ENCODE measurements around the gene GDAP1L1. TPM values are rescaled to one million over a fixed set of nuclear protein-coding genes. Genes with fewer than 3 reads are reported as not detected.
"Not testable (repeated sequence)": the region's sequence is repeated elsewhere in the genome, so short reads cannot be mapped to it uniquely, and the experiment has no call there.

GDAP1L1 gene
- polyA plus RNA-seq, 1 experiment: not detected

GRCh38 chr20:44223721-44224120 is 23.4 kb upstream of the GDAP1L1 start:
- TF ChIP-seq CTCF (IDR thresholded peaks at IDR 0.05; ENCODE audit: insufficient read depth, low read depth, low read length): no peak
- H3K36me3 ChIP-seq (ENCODE audit: control insufficient read depth, insufficient read depth, low read length): no peaks in the 10 kb centered on the region
- CTCF ChIA-PET: interaction anchor here (0.6 to 3.4 kb wide), 5 partner anchors 9 to 388 kb away, joined by 4 to 14 read pairs (median 6); partner anchors contain the start of gene FITM2
- no peak overlapping the region for H3K4me3 ChIP-seq (ENCODE audit: low read depth, low read length)
- H3K27me3 ChIP-seq (ENCODE audit: control insufficient read depth, insufficient read depth, low read length): no peaks in the 10 kb centered on the region
- no peak for DNase-seq (ENCODE audit: low read depth)
- POLR2A ChIA-PET: no interaction called here

GRCh38 chr20:44224637-44225036 is 22.5 kb upstream of the GDAP1L1 start:
- POLR2A ChIA-PET: no interaction called here

GRCh38 chr20:44228465-44229258 is 18.4 kb upstream of the GDAP1L1 start:
- no peak for TF ChIP-seq CTCF (IDR thresholded peaks at IDR 0.05; ENCODE audit: insufficient read depth, low read depth, low read length)
- H3K36me3 ChIP-seq (ENCODE audit: control insufficient read depth, insufficient read depth, low read length): no peaks in the 10 kb centered on the region
- ChIA-PET CTCF (interaction anchor here (0.7 to 1.1 kb wide), 4 partner anchors 10 to 96 kb away, joined by 3 read pairs; no protein-coding TSS in a partner anchor), POLR2A (no interaction called here)
- DNase-seq (ENCODE audit: low read depth): no peak
- H3K4me3 ChIP-seq (ENCODE audit: low read depth, low read length): no peak overlapping the region
- no peaks in the 10 kb centered on the region for H3K27me3 ChIP-seq (ENCODE audit: control insufficient read depth, insufficient read depth, low read length)

More at GRCh38 chr20:44224637-44225036, 22.5 kb upstream of the GDAP1L1 start:
- H3K36me3 ChIP-seq (ENCODE audit: control insufficient read depth, insufficient read depth, low read length): no peaks in the 10 kb centered on the region
- CTCF ChIA-PET: interaction anchor here (1.4 to 3.4 kb wide), 4 partner anchors 7 to 87 kb away, joined by 4 to 14 read pairs (median 6); partner anchors contain the start of gene FITM2
- DNase-seq (ENCODE audit: low read depth): no peak
- H3K27me3 ChIP-seq (ENCODE audit: control insufficient read depth, insufficient read depth, low read length): no peaks in the 10 kb centered on the region
- no peak for TF ChIP-seq CTCF (IDR thresholded peaks at IDR 0.05; ENCODE audit: insufficient read depth, low read depth, low read length)
- no peak overlapping the region for H3K4me3 ChIP-seq (ENCODE audit: low read depth, low read length)

GRCh38 chr20:44231193-44231592 is 15.9 kb upstream of the GDAP1L1 start:
- Histone ChIP-seq H3K4me3 (ENCODE audit: low read depth, low read length) (no peak overlapping the region), H3K36me3 (ENCODE audit: control insufficient read depth, insufficient read depth, low read length) (no peaks in the 10 kb centered on the region), H3K27me3 (ENCODE audit: control insufficient read depth, insufficient read depth, low read length) (no peaks in the 10 kb centered on the region)
- no peak for DNase-seq (ENCODE audit: low read depth)
- no peak for TF ChIP-seq CTCF (IDR thresholded peaks at IDR 0.05; ENCODE audit: insufficient read depth, low read depth, low read length)
- ChIA-PET CTCF (no interaction called here), POLR2A (no interaction called here)

- no peak for TF ChIP-seq CTCF (IDR thresholded peaks at IDR 0.05; ENCODE audit: insufficient read depth, low read depth, low read length)
- DNase-seq (ENCODE audit: low read depth): no peak
- ChIA-PET POLR2A (no interaction called here), CTCF (interaction anchor here (0.6 kb wide), 1 partner anchor 229 kb away, joined by 3 read pairs; no protein-coding TSS in a partner anchor)
- Histone ChIP-seq H3K27me3 (ENCODE audit: control insufficient read depth, insufficient read depth, low read length) (no peaks in the 10 kb centered on the region), H3K4me3 (ENCODE audit: low read depth, low read length) (no peak overlapping the region), H3K36me3 (ENCODE audit: control insufficient read depth, insufficient read depth, low read length) (no peaks in the 10 kb centered on the region)
Measured at GRCh38 chr20:44231713-44232468, 15.2 kb upstream of the GDAP1L1 start.

- POLR2A ChIA-PET; H3K4me3 ChIP-seq (ENCODE audit: low read depth, low read length); H3K36me3 ChIP-seq (ENCODE audit: control insufficient read depth, insufficient read depth, low read length); CTCF ChIA-PET; DNase-seq (ENCODE audit: low read depth); H3K27me3 ChIP-seq (ENCODE audit: control insufficient read depth, insufficient read depth, low read length): not testable (repeated sequence)
Measured at GRCh38 chr20:44232469-44232856, 14.6 kb upstream of the GDAP1L1 start.

Measured in BJ (cell line).